ENCODE results near the gene DPP4. TPM values are rescaled to one million over a fixed set of nuclear protein-coding genes. Genes with fewer than 3 reads are reported as not detected.

DPP4 gene
- polyA plus RNA-seq, 1 donor (not counting 4 experiments of a cell fraction or from before 2014, with no cell fraction given), result 1.1 TPM

GRCh38 chr2:161987311-161987710 lies 86.7 kb downstream of the DPP4 start:
- H3K36me3 ChIP-seq (ENCODE audit: control insufficient read depth in 2 of 2, extremely low read depth in 1 of 2, insufficient read depth in 2 of 2, low read length in 2 of 2), result no peaks in the 10 kb centered on the region
- H3K4me3 ChIP-seq (ENCODE audit: control insufficient read depth in 2 of 3, extremely low read depth in 1 of 3, insufficient read depth in 2 of 3, low read depth in 1 of 3, low read length in 3 of 3), result no peak overlapping the region
- peaks cover 19% of the 10 kb centered on the region for H3K4me1 ChIP-seq (ENCODE audit: control insufficient read depth, extremely low read depth, insufficient read depth, low read length)
- no peaks in the 10 kb centered on the region for H3K79me2 ChIP-seq (ENCODE audit: control insufficient read depth, insufficient read depth, low read length)
- no peak overlapping the region for H3K4me2 ChIP-seq (ENCODE audit: control insufficient read depth, extremely low read depth, insufficient read depth, low read depth, low read length)
- TF ChIP-seq EZH2 (IDR thresholded peaks at IDR 0.05; ENCODE audit: low read length), result no peak
- TF ChIP-seq, protein P1, sequence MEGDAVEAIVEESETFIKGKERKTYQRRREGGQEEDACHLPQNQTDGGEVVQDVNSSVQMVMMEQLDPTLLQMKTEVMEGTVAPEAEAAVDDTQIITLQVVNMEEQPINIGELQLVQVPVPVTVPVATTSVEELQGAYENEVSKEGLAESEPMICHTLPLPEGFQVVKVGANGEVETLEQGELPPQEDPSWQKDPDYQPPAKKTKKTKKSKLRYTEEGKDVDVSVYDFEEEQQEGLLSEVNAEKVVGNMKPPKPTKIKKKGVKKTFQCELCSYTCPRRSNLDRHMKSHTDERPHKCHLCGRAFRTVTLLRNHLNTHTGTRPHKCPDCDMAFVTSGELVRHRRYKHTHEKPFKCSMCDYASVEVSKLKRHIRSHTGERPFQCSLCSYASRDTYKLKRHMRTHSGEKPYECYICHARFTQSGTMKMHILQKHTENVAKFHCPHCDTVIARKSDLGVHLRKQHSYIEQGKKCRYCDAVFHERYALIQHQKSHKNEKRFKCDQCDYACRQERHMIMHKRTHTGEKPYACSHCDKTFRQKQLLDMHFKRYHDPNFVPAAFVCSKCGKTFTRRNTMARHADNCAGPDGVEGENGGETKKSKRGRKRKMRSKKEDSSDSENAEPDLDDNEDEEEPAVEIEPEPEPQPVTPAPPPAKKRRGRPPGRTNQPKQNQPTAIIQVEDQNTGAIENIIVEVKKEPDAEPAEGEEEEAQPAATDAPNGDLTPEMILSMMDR (optimal IDR thresholded peaks at IDR 0.05 in 1 of 3, IDR thresholded peaks at IDR 0.05 in 1 of 3, conservative IDR thresholded peaks at IDR 0.05 in 1 of 3; ENCODE audit: extremely low read depth in 1 of 3, insufficient read depth in 2 of 3, low read length in 3 of 3), result no peak
- no peak overlapping the region for H3K27ac ChIP-seq (ENCODE audit: control insufficient read depth, insufficient read depth, low read length)
- H3K9me3 ChIP-seq (ENCODE audit: control insufficient read depth, low read depth, low read length), result no peaks in the 10 kb centered on the region
- no peaks in the 10 kb centered on the region for H3K27me3 ChIP-seq (ENCODE audit: control insufficient read depth, extremely low read depth, insufficient read depth, low read length)
- DNase-seq (ENCODE audit: low read depth, low spot score) (no peak), FAIRE-seq (no peak)
- H3K9ac ChIP-seq (ENCODE audit: control insufficient read depth, extremely low read depth, insufficient read depth, low read length), result no peak overlapping the region
- dilution Hi-C loops (cut with MboI; ENCODE audit: extremely low pct_ligation_motif_present, low sequenced_read_pairs), result no loop called here
- H3K9me1 ChIP-seq (ENCODE audit: control insufficient read depth, extremely low read depth, insufficient read depth, low read length), result no peaks in the 10 kb centered on the region
- no peak overlapping the region for H2AFZ ChIP-seq (ENCODE audit: control insufficient read depth, low read length)
- no peaks in the 10 kb centered on the region for H4K20me1 ChIP-seq (ENCODE audit: control insufficient read depth, extremely low read depth, insufficient read depth, low read length)

DNA sequence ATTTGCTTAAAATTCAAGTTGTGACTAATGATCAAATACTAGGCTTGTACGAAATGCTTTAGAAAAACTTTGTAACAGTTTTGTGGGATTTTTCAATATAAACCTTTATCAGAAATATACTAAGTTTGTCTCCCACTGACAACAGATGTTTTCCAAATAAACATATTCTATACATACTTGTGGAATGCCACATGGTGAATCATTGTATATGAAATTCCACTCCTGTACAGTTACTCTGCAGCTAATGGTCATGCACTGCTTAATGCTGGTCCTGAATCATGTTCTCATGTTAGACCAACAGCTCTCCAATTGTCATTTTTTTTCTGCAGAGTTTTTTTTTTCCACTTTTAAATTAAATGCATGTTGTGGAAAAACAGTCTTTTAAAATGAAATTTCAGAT lies 90.1 kb downstream of the DPP4 start:
- DNase-seq (ENCODE audit: low read depth, low spot score) (peak; percentile 13), FAIRE-seq (peak; percentile 29)
- TF ChIP-seq EZH2 (IDR thresholded peaks at IDR 0.05; ENCODE audit: low read length), result no peak
- TF ChIP-seq, protein P1 (optimal IDR thresholded peaks at IDR 0.05 in 1 of 3, IDR thresholded peaks at IDR 0.05 in 1 of 3, conservative IDR thresholded peaks at IDR 0.05 in 1 of 3; ENCODE audit: extremely low read depth in 1 of 3, insufficient read depth in 2 of 3, low read length in 3 of 3), result no peak
- H3K9me3 ChIP-seq (ENCODE audit: control insufficient read depth, low read depth, low read length), result no peaks in the 10 kb centered on the region
- no peaks in the 10 kb centered on the region for H3K79me2 ChIP-seq (ENCODE audit: control insufficient read depth, insufficient read depth, low read length)
- dilution Hi-C loops (cut with MboI; ENCODE audit: extremely low pct_ligation_motif_present, low sequenced_read_pairs), result no loop called here
- H3K9me1 ChIP-seq (ENCODE audit: control insufficient read depth, extremely low read depth, insufficient read depth, low read length), result no peaks in the 10 kb centered on the region
- H4K20me1 ChIP-seq (ENCODE audit: control insufficient read depth, extremely low read depth, insufficient read depth, low read length), result no peaks in the 10 kb centered on the region
- H3K4me1 ChIP-seq (ENCODE audit: control insufficient read depth, extremely low read depth, insufficient read depth, low read length), result no peaks in the 10 kb centered on the region
- no peaks in the 10 kb centered on the region for H3K36me3 ChIP-seq (ENCODE audit: control insufficient read depth in 2 of 2, extremely low read depth in 1 of 2, insufficient read depth in 2 of 2, low read length in 2 of 2)
- H3K27ac ChIP-seq (ENCODE audit: control insufficient read depth, insufficient read depth, low read length), result no peak overlapping the region
- no peak overlapping the region for H3K9ac ChIP-seq (ENCODE audit: control insufficient read depth, extremely low read depth, insufficient read depth, low read length)
- no peak overlapping the region for H3K4me3 ChIP-seq (ENCODE audit: control insufficient read depth in 2 of 3, extremely low read depth in 1 of 3, insufficient read depth in 2 of 3, low read depth in 1 of 3, low read length in 3 of 3)
- no peak overlapping the region for H3K4me2 ChIP-seq (ENCODE audit: control insufficient read depth, extremely low read depth, insufficient read depth, low read depth, low read length)
- no peak overlapping the region for H2AFZ ChIP-seq (ENCODE audit: control insufficient read depth, low read length)
- H3K27me3 ChIP-seq (ENCODE audit: control insufficient read depth, extremely low read depth, insufficient read depth, low read length), result no peaks in the 10 kb centered on the region

All from keratinocyte (primary cell).